Measurements from ENCODE around the gene TDG. TPM values are rescaled to one million over a fixed set of nuclear protein-coding genes. Genes with fewer than 3 reads are reported as not detected.

TDG gene
- polyA plus RNA-seq, 2 of the 4 experiments (the other 2 are of a cell fraction) = 28.7 to 65.4 TPM

- TF ChIP-seq BHLHE40 (IDR thresholded peaks at IDR 0.05; ENCODE audit: low read depth, low read length) (peak; percentile 43; the same call in 1 of the 2 replicates), ZFP36 (IDR thresholded peaks at IDR 0.05; ENCODE audit: borderline replicate concordance, partially characterized antibody) (no peak), FOSL2 (IDR thresholded peaks at IDR 0.05) (no peak), FOSL2 (CRISPR knock-in tag; IDR thresholded peaks at IDR 0.05) (peak; percentile 45), JUNB (IDR thresholded peaks at IDR 0.05) (no peak), HES2 (IDR thresholded peaks at IDR 0.05) (no peak), FOSB (CRISPR knock-in tag; IDR thresholded peaks at IDR 0.05) (no peak), RFX5 (IDR thresholded peaks at IDR 0.05) (peak; percentile 50; the same call in 1 of the 2 replicates), NPAS2 (CRISPR knock-in tag; IDR thresholded peaks at IDR 0.05; ENCODE audit: borderline replicate concordance) (no peak), EHF (CRISPR knock-in tag; IDR thresholded peaks at IDR 0.05) (0 out of 2 replicates have a peak, but pooled peaks have one; percentile 41), PHF8 (IDR thresholded peaks at IDR 0.05; ENCODE audit: borderline replicate concordance, low read depth) (peak; percentile 99), USF2 (IDR thresholded peaks at IDR 0.05) (peak; percentile 98), ZC3H11A (IDR thresholded peaks at IDR 0.05) (no peak), CBX8 (IDR thresholded peaks at IDR 0.05) (no peak), ATOH8 (CRISPR knock-in tag; IDR thresholded peaks at IDR 0.05; ENCODE audit: low read depth) (0 out of 2 replicates have a peak, but pooled peaks have one; percentile 7), RCOR1 (IDR thresholded peaks at IDR 0.05; ENCODE audit: low read depth, low read length) (no peak), ESRRA (IDR thresholded peaks at IDR 0.05; ENCODE audit: borderline replicate concordance, low read length) (no peak), HEYL (CRISPR knock-in tag; IDR thresholded peaks at IDR 0.05) (no peak), HOXB5 (CRISPR knock-in tag; IDR thresholded peaks at IDR 0.05) (no peak), TP53 (CRISPR knock-in tag; IDR thresholded peaks at IDR 0.05) (peak; percentile 57; the same call in 1 of the 2 replicates), EP300 (IDR thresholded peaks at IDR 0.05) (no peak), JUN (IDR thresholded peaks at IDR 0.05) (peak; percentile 86 to 96), HDAC2 (IDR thresholded peaks at IDR 0.05) (0 out of 2 replicates have a peak, but pooled peaks have one; percentile 38)
- TF ChIP-seq, protein P1, sequence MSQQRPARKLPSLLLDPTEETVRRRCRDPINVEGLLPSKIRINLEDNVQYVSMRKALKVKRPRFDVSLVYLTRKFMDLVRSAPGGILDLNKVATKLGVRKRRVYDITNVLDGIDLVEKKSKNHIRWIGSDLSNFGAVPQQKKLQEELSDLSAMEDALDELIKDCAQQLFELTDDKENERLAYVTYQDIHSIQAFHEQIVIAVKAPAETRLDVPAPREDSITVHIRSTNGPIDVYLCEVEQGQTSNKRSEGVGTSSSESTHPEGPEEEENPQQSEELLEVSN (IDR thresholded peaks at IDR 0.05; ENCODE audit: borderline replicate concordance, low read depth) = no peak; the same call in none of the 2 replicates
- TF ChIP-seq, protein P2, sequence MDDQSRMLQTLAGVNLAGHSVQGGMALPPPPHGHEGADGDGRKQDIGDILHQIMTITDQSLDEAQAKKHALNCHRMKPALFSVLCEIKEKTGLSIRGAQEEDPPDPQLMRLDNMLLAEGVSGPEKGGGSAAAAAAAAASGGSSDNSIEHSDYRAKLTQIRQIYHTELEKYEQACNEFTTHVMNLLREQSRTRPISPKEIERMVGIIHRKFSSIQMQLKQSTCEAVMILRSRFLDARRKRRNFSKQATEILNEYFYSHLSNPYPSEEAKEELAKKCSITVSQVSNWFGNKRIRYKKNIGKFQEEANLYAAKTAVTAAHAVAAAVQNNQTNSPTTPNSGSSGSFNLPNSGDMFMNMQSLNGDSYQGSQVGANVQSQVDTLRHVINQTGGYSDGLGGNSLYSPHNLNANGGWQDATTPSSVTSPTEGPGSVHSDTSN (IDR thresholded peaks at IDR 0.05) = no peak
- TF ChIP-seq, protein P3, sequence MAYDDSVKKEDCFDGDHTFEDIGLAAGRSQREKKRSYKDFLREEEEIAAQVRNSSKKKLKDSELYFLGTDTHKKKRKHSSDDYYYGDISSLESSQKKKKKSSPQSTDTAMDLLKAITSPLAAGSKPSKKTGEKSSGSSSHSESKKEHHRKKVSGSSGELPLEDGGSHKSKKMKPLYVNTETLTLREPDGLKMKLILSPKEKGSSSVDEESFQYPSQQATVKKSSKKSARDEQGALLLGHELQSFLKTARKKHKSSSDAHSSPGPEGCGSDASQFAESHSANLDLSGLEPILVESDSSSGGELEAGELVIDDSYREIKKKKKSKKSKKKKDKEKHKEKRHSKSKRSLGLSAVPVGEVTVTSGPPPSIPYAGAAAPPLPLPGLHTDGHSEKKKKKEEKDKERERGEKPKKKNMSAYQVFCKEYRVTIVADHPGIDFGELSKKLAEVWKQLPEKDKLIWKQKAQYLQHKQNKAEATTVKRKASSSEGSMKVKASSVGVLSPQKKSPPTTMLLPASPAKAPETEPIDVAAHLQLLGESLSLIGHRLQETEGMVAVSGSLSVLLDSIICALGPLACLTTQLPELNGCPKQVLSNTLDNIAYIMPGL (CRISPR knock-in tag; IDR thresholded peaks at IDR 0.05; ENCODE audit: borderline replicate concordance) = no peak
Measured at GRCh38 chr12:103965590-103966504, at the start of gene TDG (continued).

Data from A549 (cell line).